Measurements from ENCODE around the gene CHRNA4. TPM values are rescaled to one million over a fixed set of nuclear protein-coding genes. Genes with fewer than 3 reads are reported as not detected.

The CHRNA4 gene
- total and polyA plus RNA-seq, 9 donors: 0.44 to 2.3 (median 0.76) TPM

DNA sequence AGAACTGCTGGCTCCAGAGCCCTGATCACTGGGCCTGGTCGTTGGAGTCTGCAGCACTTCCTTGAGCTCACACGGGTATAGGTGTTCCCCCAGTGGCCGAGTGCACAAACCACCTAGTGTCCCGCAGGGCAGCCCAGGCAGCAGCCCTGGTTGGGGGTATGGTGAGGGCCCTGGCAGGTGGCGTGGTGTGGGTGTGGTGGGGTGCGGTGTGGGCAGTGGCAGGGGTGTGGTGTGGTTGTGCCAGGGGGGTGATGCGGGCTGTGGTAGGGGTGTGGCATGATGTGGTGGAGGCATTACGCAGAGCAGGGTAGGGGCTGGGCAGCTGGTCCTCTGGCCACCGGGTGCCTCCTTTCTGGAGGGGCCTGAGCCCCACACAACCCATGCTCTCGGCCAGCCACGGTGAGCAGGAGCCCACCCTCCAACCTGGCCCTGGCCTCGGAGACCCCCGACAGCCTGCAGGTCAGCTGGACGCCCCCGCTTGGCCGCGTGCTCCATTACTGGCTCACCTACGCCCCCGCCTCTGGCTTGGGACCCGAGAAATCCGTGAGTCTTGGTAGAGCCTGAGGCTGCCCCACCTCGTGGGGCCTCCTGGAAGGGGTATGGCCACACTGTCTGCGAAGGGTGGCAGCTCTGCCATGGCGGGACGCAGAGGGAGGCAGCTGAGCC is 47.7 kb downstream of the CHRNA4 start:
- no peak overlapping the region for H3K4me3 ChIP-seq (ENCODE audit: low read length)
- DNase-seq: no peak
- peaks cover 5% of the 10 kb centered on the region for H3K27me3 ChIP-seq (ENCODE audit: control insufficient read depth, insufficient read depth, low read length)
- 75% methylated on average over 23 of the region's 25 CpGs for WGBS (ENCODE audit: insufficient coverage)
- H3K36me3 ChIP-seq (ENCODE audit: control insufficient read depth, insufficient read depth, low read length): no peaks in the 10 kb centered on the region
- H3K27ac ChIP-seq (ENCODE audit: low read length): no peak overlapping the region
- peaks cover 39% of the 10 kb centered on the region for H3K4me1 ChIP-seq (ENCODE audit: control insufficient read depth, insufficient read depth, low read length)
- H3K9me3 ChIP-seq (replicated peaks; ENCODE audit: control insufficient read depth, low read depth, low read length): no peaks in the 10 kb centered on the region

DNA sequence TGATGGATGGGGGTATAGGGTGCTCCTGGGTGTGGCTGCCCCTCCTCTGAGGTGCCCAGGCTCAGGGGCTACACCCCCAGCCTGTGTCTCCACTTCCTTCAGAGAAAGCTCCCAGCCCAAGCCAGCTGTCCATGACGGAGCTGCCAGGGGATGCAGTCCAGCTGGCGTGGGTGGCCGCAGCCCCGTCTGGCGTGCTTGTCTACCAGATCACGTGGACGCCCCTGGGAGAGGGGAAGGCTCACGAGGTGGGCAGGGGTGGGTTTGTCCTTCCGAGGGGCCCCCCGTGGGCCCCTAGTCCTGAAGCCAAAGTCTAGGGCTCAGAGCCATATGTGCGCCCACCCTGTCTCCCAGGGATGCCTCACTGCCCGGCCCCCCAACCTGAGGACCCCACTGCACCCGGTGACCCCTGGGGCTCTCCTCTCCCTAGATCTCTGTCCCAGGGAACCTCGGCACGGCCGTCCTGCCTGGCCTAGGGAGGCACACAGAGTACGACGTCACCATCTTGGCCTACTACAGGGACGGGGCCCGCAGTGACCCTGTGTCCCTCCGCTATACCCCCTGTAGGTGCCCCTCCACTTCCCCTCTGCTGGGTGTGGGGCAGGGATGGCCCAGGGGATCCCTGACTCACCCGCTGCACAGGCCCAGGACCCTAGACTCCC is 48.3 kb downstream of the CHRNA4 start:
- no peaks in the 10 kb centered on the region for H3K9me3 ChIP-seq (replicated peaks; ENCODE audit: control insufficient read depth, low read depth, low read length)
- H3K36me3 ChIP-seq (ENCODE audit: control insufficient read depth, insufficient read depth, low read length): no peaks in the 10 kb centered on the region
- DNase-seq: peak; percentile 88
- WGBS (ENCODE audit: insufficient coverage): 53% methylated on average over 19 of the region's 22 CpGs
- H3K4me1 ChIP-seq (ENCODE audit: control insufficient read depth, insufficient read depth, low read length): peaks cover 39% of the 10 kb centered on the region
- no peak overlapping the region for H3K4me3 ChIP-seq (ENCODE audit: low read length)
- peaks cover 5% of the 10 kb centered on the region for H3K27me3 ChIP-seq (ENCODE audit: control insufficient read depth, insufficient read depth, low read length)
- no peak overlapping the region for H3K27ac ChIP-seq (ENCODE audit: low read length)

DNA sequence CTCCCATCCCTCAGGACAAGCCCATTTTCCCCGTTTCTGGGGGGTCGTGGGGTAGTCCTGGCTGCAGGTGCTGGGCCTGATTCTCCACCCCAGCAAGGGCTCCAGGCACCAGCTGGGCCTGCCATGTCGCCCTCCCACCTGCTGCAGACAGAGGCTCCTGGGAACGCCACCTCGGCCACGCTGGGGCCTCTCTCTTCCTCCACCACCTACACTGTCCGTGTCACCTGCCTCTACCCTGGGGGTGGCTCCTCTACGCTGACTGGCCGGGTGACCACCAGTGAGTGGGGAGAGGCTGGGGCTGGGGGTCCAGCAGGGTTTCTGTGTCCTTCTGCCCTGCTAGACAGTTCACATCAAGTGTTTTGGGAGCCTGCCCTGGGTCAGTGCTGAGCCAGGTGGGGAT is 48.9 kb downstream of the CHRNA4 start:
- no peak for DNase-seq
- Histone ChIP-seq H3K27ac (ENCODE audit: low read length) (no peak overlapping the region), H3K27me3 (ENCODE audit: control insufficient read depth, insufficient read depth, low read length) (peaks cover 5% of the 10 kb centered on the region), H3K4me1 (ENCODE audit: control insufficient read depth, insufficient read depth, low read length) (peaks cover 39% of the 10 kb centered on the region), H3K4me3 (ENCODE audit: low read length) (no peak overlapping the region), H3K36me3 (ENCODE audit: control insufficient read depth, insufficient read depth, low read length) (no peaks in the 10 kb centered on the region), H3K9me3 (replicated peaks; ENCODE audit: control insufficient read depth, low read depth, low read length) (no peaks in the 10 kb centered on the region)
- WGBS (ENCODE audit: insufficient coverage): 62% methylated on average over 2 of the region's 9 CpGs

DNA sequence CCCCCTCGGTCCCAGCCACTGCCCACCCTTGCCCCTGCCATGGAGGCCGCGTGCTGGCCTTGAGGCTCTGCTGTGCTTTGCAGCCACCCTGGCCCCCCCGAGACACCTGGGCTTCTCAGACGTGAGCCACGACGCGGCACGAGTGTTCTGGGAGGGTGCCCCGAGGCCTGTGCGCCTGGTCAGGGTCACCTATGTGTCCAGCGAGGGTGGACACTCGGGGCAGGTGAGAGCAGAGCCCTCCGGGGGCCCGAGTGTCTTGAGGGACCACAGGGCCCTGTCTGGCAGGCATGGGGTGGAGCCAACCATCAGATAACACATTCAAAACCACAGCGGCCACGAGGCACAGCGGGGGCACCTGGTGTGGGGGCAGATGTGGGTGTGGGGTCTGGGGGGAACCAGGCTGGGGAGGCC is 49.3 kb downstream of the CHRNA4 start:
- DNase-seq: no peak
- Histone ChIP-seq H3K36me3 (ENCODE audit: control insufficient read depth, insufficient read depth, low read length) (no peaks in the 10 kb centered on the region), H3K27ac (ENCODE audit: low read length) (no peak overlapping the region), H3K9me3 (replicated peaks; ENCODE audit: control insufficient read depth, low read depth, low read length) (no peaks in the 10 kb centered on the region), H3K4me3 (ENCODE audit: low read length) (no peak overlapping the region), H3K4me1 (ENCODE audit: control insufficient read depth, insufficient read depth, low read length) (peaks cover 39% of the 10 kb centered on the region), H3K27me3 (ENCODE audit: control insufficient read depth, insufficient read depth, low read length) (peaks cover 5% of the 10 kb centered on the region)
- 75% methylated on average over 13 of the region's 18 CpGs for WGBS (ENCODE audit: insufficient coverage)

DNA sequence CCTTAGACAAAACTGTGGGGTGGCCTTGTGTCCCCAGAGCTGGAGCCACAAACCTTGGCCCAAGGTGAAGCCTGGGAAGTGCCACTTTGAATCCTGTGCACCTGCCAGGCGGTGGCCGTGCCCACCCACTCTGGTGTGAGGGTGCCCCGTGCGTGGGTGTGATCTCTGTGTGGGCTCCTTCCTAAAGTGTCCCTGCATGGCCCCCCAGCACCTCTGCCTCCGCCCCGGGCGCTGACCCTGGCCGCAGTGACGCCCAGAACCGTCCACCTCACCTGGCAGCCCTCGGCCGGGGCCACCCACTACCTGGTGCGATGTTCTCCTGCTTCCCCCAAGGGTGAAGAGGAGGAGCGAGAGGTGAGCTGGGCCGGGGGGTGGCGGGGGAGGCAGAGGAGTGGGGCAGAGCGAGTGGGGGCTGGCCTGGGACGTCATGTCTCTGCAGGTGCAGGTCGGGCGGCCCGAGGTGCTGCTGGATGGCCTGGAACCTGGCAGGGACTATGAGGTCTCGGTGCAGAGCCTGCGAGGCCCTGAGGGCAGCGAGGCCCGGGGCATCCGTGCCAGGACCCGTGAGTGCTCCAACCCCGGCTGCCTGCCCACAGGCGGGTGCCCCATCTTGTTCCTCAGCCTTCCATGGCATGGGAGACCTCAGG is 49.8 kb downstream of the CHRNA4 start:
- no peak for DNase-seq
- H3K4me1 ChIP-seq (ENCODE audit: control insufficient read depth, insufficient read depth, low read length): peaks cover 39% of the 10 kb centered on the region
- H3K4me3 ChIP-seq (ENCODE audit: low read length): no peak overlapping the region
- WGBS (ENCODE audit: insufficient coverage): 85% methylated on average over 26 of the region's 29 CpGs
- H3K27ac ChIP-seq (ENCODE audit: low read length): no peak overlapping the region
- H3K27me3 ChIP-seq (ENCODE audit: control insufficient read depth, insufficient read depth, low read length): peaks cover 5% of the 10 kb centered on the region
- no peaks in the 10 kb centered on the region for H3K9me3 ChIP-seq (replicated peaks; ENCODE audit: control insufficient read depth, low read depth, low read length)
- H3K36me3 ChIP-seq (ENCODE audit: control insufficient read depth, insufficient read depth, low read length): no peaks in the 10 kb centered on the region

DNA sequence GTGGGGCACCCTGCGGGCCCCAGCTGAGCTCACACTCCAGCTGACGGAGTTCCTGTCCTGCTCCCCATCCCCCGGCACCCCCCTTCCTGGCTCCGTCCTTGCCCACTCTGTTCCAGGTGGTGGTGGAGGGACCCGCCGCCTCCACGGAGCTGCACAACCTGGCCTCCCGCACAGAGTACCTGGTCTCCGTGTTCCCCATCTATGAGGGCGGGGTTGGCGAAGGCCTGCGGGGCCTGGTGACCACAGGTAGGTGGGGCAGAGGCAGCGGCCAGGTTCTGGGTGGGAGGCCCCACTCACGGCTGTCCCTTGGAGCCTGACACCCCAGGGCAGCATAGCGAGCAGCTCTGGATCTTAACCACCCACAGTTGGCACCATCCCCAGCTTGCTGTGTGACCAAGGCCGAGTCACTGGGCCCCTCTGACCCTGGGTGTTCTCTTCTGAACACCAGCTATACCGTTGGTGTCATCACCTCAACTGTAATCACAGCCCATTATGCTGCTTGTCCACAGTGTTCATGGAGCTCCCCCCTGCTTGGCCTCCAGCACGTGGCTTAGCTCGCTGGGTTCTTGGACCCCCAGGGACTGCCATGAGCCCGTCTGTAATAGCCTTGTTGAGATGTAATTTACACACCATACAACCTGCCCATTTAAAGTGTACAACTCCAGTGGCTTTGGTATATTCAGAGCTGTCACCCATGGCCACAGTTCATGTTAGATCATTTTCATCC is 50.7 kb downstream of the CHRNA4 start:
- Histone ChIP-seq H3K27ac (ENCODE audit: low read length) (no peak overlapping the region), H3K4me3 (ENCODE audit: low read length) (no peak overlapping the region), H3K4me1 (ENCODE audit: control insufficient read depth, insufficient read depth, low read length) (peaks cover 36% of the 10 kb centered on the region), H3K9me3 (replicated peaks; ENCODE audit: control insufficient read depth, low read depth, low read length) (no peaks in the 10 kb centered on the region), H3K27me3 (ENCODE audit: control insufficient read depth, insufficient read depth, low read length) (peaks cover 5% of the 10 kb centered on the region), H3K36me3 (ENCODE audit: control insufficient read depth, insufficient read depth, low read length) (no peaks in the 10 kb centered on the region)
- DNase-seq: no peak
- 60% methylated on average over 8 of the region's 20 CpGs for WGBS (ENCODE audit: insufficient coverage)

DNA sequence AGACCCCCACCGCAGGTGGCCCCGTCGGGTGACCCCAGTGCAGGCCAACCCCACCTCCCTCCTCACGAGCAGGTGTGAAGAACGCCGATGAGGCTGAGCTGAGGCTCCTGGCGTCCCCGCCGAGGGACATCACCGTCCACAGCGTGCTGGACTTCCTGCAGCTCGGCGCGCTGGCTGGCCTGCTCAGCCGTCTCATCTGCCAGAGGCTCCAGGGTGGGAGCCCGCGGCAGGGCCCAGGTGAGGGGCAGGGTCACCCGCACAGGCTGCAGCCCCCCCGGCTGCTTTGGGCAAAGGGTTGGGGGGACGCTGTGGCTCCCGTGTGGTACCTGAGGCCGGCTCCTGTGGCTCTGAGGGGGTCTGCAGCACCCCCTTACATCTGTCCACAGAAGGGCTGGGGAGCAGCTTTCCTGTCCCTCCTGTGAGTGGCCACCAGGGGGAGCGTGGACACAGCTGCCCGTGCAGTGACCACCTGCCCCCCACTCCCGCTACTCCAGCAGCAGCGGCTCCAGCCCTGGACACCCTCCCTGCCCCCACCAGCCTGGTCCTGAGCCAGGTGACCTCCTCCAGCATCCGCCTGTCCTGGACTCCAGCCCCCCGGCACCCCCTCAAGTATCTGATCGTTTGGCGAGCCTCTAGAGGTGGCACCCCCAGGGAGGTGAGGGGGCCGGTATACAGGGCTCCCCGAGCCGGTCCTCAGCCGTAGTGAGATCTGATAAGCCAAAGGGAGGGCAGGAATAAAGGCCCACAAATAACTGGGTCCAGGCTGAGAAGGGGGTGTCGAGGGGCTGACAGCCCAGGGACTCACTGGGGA is 51.7 kb downstream of the CHRNA4 start:
- DNase-seq: peak; percentile 63
- H3K27me3 ChIP-seq (ENCODE audit: control insufficient read depth, insufficient read depth, low read length): peaks cover 5% of the 10 kb centered on the region
- no peaks in the 10 kb centered on the region for H3K36me3 ChIP-seq (ENCODE audit: control insufficient read depth, insufficient read depth, low read length)
- H3K4me1 ChIP-seq (ENCODE audit: control insufficient read depth, insufficient read depth, low read length): peaks cover 36% of the 10 kb centered on the region
- WGBS (ENCODE audit: insufficient coverage): 20% methylated on average over 27 of the region's 35 CpGs
- H3K27ac ChIP-seq (ENCODE audit: low read length): no peak overlapping the region
- no peak overlapping the region for H3K4me3 ChIP-seq (ENCODE audit: low read length)
- H3K9me3 ChIP-seq (replicated peaks; ENCODE audit: control insufficient read depth, low read depth, low read length): no peaks in the 10 kb centered on the region

DNA sequence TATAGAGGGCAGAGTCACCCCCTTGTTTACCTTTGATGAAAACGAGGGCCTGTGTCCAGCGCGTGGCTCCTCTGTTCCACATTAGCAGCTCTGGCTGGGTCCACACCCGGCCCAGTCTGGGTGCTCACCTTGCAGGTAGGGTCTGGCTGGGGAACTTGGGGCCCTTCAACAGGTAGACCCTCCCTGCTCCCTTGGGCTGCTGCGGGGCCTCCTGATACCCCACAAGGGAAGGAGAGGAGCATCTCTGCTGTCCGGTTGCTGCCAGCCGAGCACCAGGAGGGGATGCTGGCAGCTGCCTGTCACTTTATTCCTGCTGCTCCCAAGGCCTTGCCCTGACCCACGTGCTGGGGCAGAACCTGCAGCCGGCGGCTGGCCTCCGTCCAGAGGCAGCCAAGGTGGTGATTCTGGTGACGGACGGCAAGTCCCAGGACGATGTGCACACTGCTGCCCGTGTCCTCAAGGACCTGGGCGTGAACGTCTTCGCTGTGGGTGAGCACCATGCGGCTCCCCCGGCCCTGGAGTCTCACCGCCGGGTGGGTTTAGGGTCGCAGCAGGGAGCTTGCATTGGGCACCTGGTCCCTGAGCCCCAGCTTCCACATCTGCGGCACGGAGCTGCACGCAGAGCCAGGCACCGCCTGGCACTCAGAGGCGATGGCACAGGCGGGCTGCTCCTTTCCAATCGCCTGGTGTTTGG is 52.8 kb downstream of the CHRNA4 start:
- Histone ChIP-seq H3K36me3 (ENCODE audit: control insufficient read depth, insufficient read depth, low read length) (no peaks in the 10 kb centered on the region), H3K9me3 (replicated peaks; ENCODE audit: control insufficient read depth, low read depth, low read length) (no peaks in the 10 kb centered on the region), H3K4me3 (ENCODE audit: low read length) (no peak overlapping the region), H3K27ac (ENCODE audit: low read length) (no peak overlapping the region), H3K4me1 (ENCODE audit: control insufficient read depth, insufficient read depth, low read length) (peaks cover 32% of the 10 kb centered on the region), H3K27me3 (ENCODE audit: control insufficient read depth, insufficient read depth, low read length) (peaks cover 5% of the 10 kb centered on the region)
- no peak for DNase-seq
- 82% methylated on average over 28 of the region's 30 CpGs for WGBS (ENCODE audit: insufficient coverage)

DNA sequence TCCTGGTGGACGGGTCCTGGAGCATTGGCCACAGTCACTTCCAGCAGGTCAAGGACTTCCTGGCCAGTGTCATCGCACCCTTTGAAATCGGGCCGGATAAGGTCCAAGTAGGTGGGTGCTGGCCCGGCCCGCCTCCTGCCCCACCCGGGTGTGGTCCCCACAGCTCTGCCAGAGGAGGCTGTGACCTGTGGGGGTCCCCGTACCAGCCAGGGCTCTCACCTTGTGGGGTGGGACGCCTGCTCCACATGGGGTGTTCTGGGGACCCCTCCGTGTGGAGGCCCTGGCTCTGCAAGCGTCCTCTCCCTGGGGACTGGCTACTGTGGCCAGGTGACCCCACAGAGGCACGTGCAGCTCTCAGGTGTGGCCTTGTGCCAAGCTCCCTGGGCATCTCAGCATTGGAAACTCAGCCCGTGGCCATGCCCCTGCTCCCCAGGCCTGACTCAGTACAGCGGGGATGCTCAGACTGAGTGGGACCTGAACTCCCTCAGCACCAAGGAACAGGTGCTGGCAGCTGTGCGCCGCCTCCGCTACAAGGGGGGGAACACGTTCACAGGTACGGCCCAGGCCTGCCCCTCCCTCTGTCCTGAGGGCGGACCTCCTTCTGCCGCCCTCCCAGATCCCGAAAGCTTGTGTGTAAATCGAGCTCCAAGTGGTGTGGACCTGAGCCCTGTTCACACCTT is 53.5 kb downstream of the CHRNA4 start:
- H3K9me3 ChIP-seq (replicated peaks; ENCODE audit: control insufficient read depth, low read depth, low read length): no peaks in the 10 kb centered on the region
- DNase-seq: no peak
- H3K4me3 ChIP-seq (ENCODE audit: low read length): no peak overlapping the region
- no peaks in the 10 kb centered on the region for H3K36me3 ChIP-seq (ENCODE audit: control insufficient read depth, insufficient read depth, low read length)
- no peak overlapping the region for H3K27ac ChIP-seq (ENCODE audit: low read length)
- WGBS (ENCODE audit: insufficient coverage): 79% methylated on average over 22 of the region's 23 CpGs
- peaks cover 5% of the 10 kb centered on the region for H3K27me3 ChIP-seq (ENCODE audit: control insufficient read depth, insufficient read depth, low read length)
- H3K4me1 ChIP-seq (ENCODE audit: control insufficient read depth, insufficient read depth, low read length): peaks cover 25% of the 10 kb centered on the region

All from muscle of leg (tissue), 11 donors.